SK-N-SH treated with all-trans-retinoic acid at 6 μM for 48 hours (cell line): ENCODE measurements around the gene NSUN6.

Source experiments
- CSDC2 ChIP-seq: fragments of 250-450 bp; sonication (Bioruptor Pico); IDR thresholded peaks from 2 replicates; pipeline ENCODE4 v1.5.0; 2020; ENCODE audit warnings: mild to moderate bottlenecking, moderate library complexity
- ISL1 ChIP-seq: fragments of 250-450 bp; sonication (Bioruptor Pico); IDR thresholded peaks from 2 replicates; pipeline ENCODE4 v2.1.2; 2022; ENCODE audit warnings: mild to moderate bottlenecking, moderate library complexity
- OSR1 ChIP-seq: fragments of 250-450 bp; sonication (Bioruptor Pico); IDR thresholded peaks from 2 replicates; pipeline ENCODE4 v1.8.0; 2022; ENCODE audit warnings: moderate library complexity, mild to moderate bottlenecking, inconsistent platforms
- PATZ1 ChIP-seq: fragments of 250-450 bp; sonication (Bioruptor Pico); IDR thresholded peaks from 2 replicates; pipeline ENCODE4 v1.8.0; 2020; ENCODE audit warnings: mild to moderate bottlenecking, moderate library complexity, borderline replicate concordance
- RARB ChIP-seq: fragments of 250-450 bp; sonication (Bioruptor Pico); IDR thresholded peaks from 2 replicates; pipeline ENCODE4 v1.8.0; 2021; ENCODE audit warnings: mild to moderate bottlenecking, moderate library complexity
- TOX ChIP-seq: fragments of 250-450 bp; sonication (Bioruptor Pico); IDR thresholded peaks from 2 replicates; pipeline ENCODE4 v1.8.0; 2021; ENCODE audit warnings: mild to moderate bottlenecking, moderate library complexity, borderline replicate concordance
- TSHZ2 ChIP-seq: fragments of 250-450 bp; sonication (Bioruptor Pico); IDR thresholded peaks from 2 replicates; pipeline ENCODE4 v1.5.0; 2020; ENCODE audit warnings: mild to moderate bottlenecking, moderate library complexity
- ZNF8 ChIP-seq: fragments of 450-650 bp; formaldehyde crosslinking; IDR thresholded peaks from 2 replicates; pipeline ENCODE4 v1.5.0; 2020; ENCODE audit warnings: mild to moderate bottlenecking, moderate library complexity

- TF ChIP-seq ZNF8 (CRISPR knock-in tag), result no peak
- no peak for TF ChIP-seq CSDC2 (CRISPR knock-in tag)
- no peak for TF ChIP-seq OSR1 (CRISPR knock-in tag)
- TF ChIP-seq TSHZ2 (CRISPR knock-in tag), result no peak
- no peak for TF ChIP-seq TOX (CRISPR knock-in tag)
- no peak for TF ChIP-seq ISL1
- no peak for TF ChIP-seq PATZ1 (CRISPR knock-in tag)
- no peak for TF ChIP-seq RARB
Observed at GRCh38 chr10:18660816-18661431, 9.5 kb upstream of the NSUN6 start.
